HG02610 (cell line): ENCODE measurements around the gene GNG7.
"Not testable (repeated sequence)": the region's sequence is repeated elsewhere in the genome, so short reads cannot be mapped to it uniquely, and the experiment has no call there.

Experiments used
- ATAC-seq: cut with Tn5 transposase; IDR thresholded peaks from one replicate; pipeline ENCODE4 v1.9.1; 2021; ENCODE audit warnings: mild to moderate bottlenecking, moderate library complexity; ENCODE audit not compliant: unreplicated experiment

Gene GNG7

DNA sequence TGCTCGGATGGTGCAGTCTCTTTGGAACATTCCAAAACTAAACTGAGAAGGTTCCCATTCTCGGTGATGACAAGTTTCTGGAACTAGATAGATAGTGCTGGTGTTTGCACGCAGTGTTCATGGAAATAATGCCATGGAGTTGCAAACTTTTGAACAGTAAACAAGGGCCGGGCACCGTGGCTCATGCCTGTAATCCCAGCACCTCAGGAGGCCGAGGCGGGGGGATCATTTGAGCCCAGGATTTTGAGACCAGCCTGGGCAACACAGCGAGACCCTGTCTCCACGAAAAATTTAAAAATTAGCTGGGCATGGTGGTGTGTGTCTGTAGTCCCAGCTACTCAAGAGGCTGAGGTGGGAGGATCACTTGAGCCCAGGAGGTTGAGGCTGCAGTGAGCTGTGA, 95.7 kb downstream of the GNG7 start:
- ATAC-seq: not testable (repeated sequence)

GRCh38 chr19:2605889-2606288, 96.6 kb downstream of the GNG7 start:
- not testable (repeated sequence) for ATAC-seq

- ATAC-seq: no peak
These were observed 97.7 kb downstream of the GNG7 start for GRCh38 chr19:2604747-2605329.

GRCh38 chr19:2603334-2603733, 99.2 kb downstream of the GNG7 start:
- no peak for ATAC-seq

- no peak for ATAC-seq
These were observed 99.9 kb downstream of the GNG7 start for GRCh38 chr19:2602391-2603181.

DNA sequence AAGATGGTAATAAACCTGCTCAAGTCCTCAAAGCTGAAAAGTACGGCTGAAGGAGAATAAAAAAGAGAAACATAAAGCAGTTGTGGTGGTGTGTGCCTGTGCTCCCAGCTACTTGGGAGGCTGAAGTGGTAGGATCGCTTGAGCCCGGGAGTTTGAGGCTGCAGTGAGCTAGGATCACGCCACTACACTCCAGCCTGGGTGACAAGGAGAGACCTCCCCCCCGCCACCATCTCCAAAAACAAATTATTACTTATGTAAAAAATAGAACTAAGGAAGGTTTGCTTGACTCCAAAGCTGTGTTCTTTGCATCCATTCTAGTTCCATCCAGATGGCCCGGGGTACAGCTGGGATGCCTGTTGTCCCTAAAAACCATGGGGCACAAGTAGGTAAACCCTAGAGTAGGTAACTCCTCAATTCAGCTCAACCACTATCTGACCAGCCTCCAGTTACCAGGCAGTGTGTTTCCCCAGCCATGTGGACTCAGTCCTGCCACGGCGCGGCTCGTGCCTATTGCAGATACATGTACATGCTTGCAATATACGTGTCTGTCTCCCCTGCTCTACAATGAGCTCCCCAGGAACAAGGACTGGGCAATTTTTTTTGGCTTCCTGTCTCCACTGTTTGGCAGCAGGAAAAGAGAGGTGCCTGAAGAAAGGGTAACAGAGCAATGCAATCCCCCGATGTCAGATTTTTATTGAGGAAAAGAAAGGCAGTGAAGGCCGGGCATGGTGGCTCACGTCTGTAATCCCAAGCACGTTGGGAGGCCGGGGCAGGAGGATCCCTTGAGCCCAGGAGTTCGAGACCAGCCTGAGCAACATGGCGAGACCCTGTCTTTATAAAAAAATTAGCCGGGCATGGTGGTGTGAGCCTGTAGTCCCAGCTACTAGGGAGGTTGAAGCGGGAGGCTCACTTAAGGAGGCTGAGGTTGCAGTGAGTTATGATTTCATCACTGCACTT, 101.3 kb downstream of the GNG7 start:
- ATAC-seq: no peak

- no peak for ATAC-seq
These were observed 108.2 kb downstream of the GNG7 start for GRCh38 chr19:2594319-2594718.

- ATAC-seq: no peak
These were observed 109.7 kb downstream of the GNG7 start for GRCh38 chr19:2592824-2593223.

DNA sequence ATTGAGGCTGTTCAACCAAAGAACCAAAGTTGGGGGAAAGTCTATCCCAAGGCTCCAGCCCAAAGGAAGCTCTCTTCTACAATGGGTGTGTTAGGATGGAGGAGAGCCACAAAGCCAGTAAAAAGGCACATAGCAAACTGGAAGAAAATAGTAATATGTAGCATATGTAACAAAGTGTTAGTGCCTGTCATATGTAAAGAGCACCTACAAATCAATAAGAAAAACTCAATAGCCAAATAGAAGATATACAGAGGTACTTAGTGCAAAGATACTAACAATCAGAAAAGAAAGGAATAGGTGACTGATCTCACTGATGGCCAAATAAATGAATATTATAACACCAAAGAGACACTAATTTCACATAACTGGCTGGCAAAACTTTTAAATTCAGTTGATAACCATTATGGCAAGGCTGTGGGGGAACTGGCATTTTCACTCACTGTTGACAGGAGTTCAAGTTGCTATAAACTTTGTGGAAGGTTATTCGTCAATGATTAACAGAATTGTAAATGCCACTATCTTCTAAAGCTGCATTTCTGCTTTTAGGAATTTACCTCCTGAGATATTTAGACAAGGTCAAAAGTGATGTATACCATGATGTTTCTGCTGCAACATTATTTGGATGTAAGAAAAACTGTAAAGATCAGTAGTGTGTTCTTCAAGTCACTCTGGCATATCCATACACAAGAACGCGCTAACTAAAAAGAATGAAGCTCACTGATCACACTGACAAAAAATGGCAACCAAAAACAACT, 110.8 kb downstream of the GNG7 start:
- no peak for ATAC-seq

GRCh38 chr19:2590630-2591399, 111.7 kb downstream of the GNG7 start:
- ATAC-seq: no peak

GRCh38 chr19:2589441-2589840, 113.1 kb downstream of the GNG7 start:
- ATAC-seq: no peak

GRCh38 chr19:2588081-2588777, 114.3 kb downstream of the GNG7 start:
- no peak for ATAC-seq

DNA sequence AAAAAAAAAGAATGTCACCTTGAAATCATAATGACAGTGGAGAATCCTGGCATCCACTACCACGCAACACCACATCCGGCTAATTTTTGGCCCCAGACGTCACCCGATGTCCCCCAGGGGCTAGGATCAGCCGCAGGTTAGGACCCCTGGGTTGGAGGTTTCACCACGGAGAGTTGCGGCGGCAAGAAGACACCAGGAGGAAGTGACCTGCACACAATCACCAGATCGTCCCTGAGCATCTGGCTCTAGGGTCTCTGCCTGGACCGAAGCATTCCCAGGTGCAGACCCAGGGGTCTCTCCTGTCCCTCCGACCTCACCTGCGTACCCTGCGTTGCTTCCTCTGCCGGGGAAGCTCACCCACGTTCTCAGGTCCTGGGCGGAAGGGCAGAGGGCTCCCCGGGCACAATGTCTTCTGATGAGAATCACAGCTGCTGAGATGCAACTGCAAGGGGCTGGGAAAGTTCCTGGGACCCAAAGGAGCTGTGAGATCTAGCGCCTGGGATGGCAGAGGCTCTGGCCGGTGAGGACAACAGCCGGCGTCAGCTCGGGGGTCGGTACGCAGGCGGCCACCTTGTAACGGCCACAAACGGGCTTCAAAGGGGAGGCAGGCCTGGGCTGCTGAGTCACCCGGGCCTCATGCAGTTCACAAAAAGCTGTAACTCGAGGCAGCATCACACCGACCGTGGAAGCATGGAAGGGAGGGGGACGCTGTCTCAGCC, 115.3 kb downstream of the GNG7 start:
- ATAC-seq: no peak

DNA sequence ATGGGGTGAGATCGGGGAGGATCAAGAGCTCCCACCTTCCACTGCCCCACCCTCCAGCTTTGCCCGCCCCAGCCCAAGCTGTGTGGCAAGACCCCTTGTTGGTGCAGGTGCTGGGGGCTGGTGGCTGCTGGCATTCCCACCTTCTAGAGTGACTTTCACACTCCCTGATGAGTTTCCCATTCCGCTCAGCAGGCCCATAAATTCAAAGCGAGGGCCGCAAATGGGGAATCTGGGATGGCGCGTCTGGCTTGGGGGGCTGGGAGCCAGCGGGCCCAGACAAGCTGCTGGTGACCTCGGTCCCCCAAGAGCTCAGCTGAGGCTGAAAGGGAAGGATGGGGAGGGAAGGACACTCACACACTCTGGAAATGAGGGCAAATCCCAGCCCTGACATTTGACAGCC, 116.3 kb downstream of the GNG7 start:
- ATAC-seq: no peak

DNA sequence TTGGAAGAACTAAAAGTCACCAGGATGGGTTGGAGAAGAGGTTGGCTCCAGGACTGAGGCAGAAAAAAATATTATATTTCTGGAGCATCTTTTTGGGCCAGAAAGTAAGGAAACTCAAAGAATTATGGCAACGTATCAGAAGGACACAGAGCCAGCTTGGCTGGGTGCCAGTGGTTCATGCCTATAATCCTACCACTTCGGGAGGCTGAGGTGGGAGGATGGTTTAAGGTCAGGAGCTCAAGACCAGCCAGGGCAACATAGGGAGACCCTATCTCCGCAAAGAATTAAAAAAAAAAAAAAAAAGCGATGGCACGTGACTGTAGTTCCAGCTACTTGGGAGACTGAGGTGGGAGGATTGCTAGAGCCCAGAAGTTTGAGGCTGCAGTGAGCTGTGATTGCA, 118.5 kb downstream of the GNG7 start:
- ATAC-seq: no peak

DNA sequence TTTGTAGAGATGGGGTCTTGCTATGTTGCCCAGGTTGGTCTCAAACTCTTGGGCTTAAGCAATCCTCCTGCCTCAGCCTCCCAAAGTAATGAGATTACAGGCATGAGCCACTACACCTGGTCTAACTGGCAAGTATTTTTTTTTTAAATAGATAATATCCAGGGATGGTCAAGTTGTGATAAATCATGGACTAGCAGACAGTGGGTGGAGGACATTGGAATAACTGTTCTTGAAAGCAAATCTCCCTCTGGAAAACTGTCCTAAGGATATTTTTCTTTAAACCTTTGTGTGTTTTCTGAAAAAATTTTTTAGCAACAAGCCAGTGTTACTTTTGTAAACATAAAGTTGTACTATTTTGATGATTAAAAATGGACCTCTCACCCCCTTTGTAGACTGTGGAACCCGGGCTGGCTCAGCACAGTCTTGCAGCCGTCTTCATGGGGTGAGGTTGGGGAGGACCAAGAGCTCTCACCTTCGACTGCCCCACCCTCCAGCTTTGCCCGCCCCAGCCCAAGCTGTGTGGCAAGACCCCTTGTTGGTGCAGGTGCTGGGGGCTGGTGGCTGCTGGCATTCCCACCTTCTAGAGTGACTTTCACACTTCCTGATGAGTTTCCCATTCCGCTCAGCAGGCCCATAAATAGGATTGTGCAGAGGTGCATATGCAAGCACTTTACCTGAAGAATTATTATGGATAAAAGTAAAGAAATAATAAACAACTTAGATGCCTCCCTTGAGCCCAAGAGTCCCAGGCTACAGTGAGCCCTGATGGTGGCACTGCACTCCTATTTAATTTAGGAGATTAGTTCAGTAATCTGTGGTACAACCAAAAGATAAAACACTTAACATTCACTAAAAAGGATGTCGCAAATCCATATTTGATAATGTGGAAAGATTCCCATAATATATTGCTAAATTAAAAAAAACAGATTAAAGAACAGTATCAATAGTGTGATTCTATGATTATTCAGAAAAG, 119.2 kb downstream of the GNG7 start:
- no peak for ATAC-seq

- not testable (repeated sequence) for ATAC-seq
These were observed 122.1 kb downstream of the GNG7 start for GRCh38 chr19:2580396-2580795.
